Breast epithelium (tissue), 4 donors: ENCODE measurements around the gene KCNQ2. TPM values are rescaled to one million over a fixed set of nuclear protein-coding genes. Genes with fewer than 3 reads are reported as not detected.

Source experiments
- DNase-seq, 2 donors: peaks; one replicate each; pipeline ENCODE4 v3.0.0-alpha.2; 2019; ENCODE audit warnings: low spot score in 2 of 2
- H3K27ac ChIP-seq, 2 donors: fragments of 200-600 bp; sonication (generic) in 1 of 2; one replicate each; pipeline ENCODE4 v1.5.1; 2016 to 2019; ENCODE audit warnings: mild to moderate bottlenecking in 1 of 2
- H3K27me3 ChIP-seq, 2 donors: fragments of 200-600 bp; sonication (generic) in 1 of 2; one replicate each; pipeline versions ENCODE4 v1.5.1 to v1.6.0; 2017 to 2019; ENCODE audit warnings: control low read depth in 1 of 2, mild to moderate bottlenecking in 1 of 2
- H3K36me3 ChIP-seq: fragments of 200-600 bp; one replicate; pipeline ENCODE4 v1.5.1; 2019
- H3K4me1 ChIP-seq, 2 donors: fragments of 200-600 bp; sonication (generic); one replicate each; pipeline ENCODE4 v1.5.1; 2016 to 2019; ENCODE audit warnings: control low read depth in 1 of 2
- H3K4me3 ChIP-seq, 3 donors: fragments of 200-600 bp; sonication (generic); 1 replicate in 2 of 3; 2 replicates in 1 of 3; pipeline ENCODE4 v1.5.1; 2016 to 2019; ENCODE audit warnings: mild to moderate bottlenecking in 3 of 3, moderate library complexity in 2 of 3
- H3K9me3 ChIP-seq, 2 donors: fragments of 200-600 bp; sonication (generic) in 1 of 2; one replicate each; pipeline ENCODE4 v1.5.1; 2016 to 2019; ENCODE audit warnings: control low read depth in 1 of 2
- CTCF ChIP-seq, 3 donors: fragments of 450-650 bp; IDR thresholded peaks; one replicate each; pipeline ENCODE4 v1.5.1; 2016 to 2017; ENCODE audit warnings: antibody characterized with exemption in 3 of 3, mild to moderate bottlenecking in 3 of 3, moderate library complexity in 3 of 3
- POLR2A ChIP-seq: fragments of 450-650 bp; IDR thresholded peaks from one replicate; pipeline ENCODE4 v1.6.1; 2016; ENCODE audit warnings: antibody characterized with exemption, mild to moderate bottlenecking, moderate library complexity
- POLR2AphosphoS5 ChIP-seq, 3 donors: sonication (generic); formaldehyde crosslinking; IDR thresholded peaks; one replicate each; pipeline ENCODE4 v1.6.1; 2017; ENCODE audit warnings: antibody characterized with exemption in 3 of 3
- intact Hi-C: fragments of 100-400 bp; cut with DNase I; formaldehyde crosslinking; loops from one replicate; pipeline ENCODE4 v1.15.1; 2023; ENCODE audit warnings: low total_unique reads
- total RNA-seq, 3 donors: library from RNA; depleted of rRNA; stranded (reverse); fragments of >200 nt; gene quantifications; one replicate each; pipeline ENCODE4 v1.1.0, GENCODE V29; 2016

KCNQ2 gene
- not detected for total RNA-seq

GRCh38 chr20:63471981-63472831, at the start of gene KCNQ2:
TSS of gene KCNQ2 (minus strand) at chr20:63472655. CDS start at chr20:63472463, 192 bp downstream.
- no peaks in the 10 kb centered on the region for H3K36me3 ChIP-seq
- no peaks in the 10 kb centered on the region for H3K9me3 ChIP-seq
- intact Hi-C loops: no loop called here
- peaks cover 4 to 90% of the 10 kb centered on the region in 2 donors for H3K27me3 ChIP-seq
- peak within 1 kb of the TSS in 2 of 3 donors; percentile 27 to 55 for H3K4me3 ChIP-seq
- H3K27ac ChIP-seq: no peak within 1 kb of the TSS
- no peak for TF ChIP-seq POLR2A
- no peak for TF ChIP-seq POLR2AphosphoS5 (IDR thresholded peaks at IDR 0.05)
- no peak for TF ChIP-seq CTCF (IDR thresholded peaks at IDR 0.05)
- no peak for DNase-seq
- H3K4me1 ChIP-seq: peaks cover 0 to 9% of the 10 kb centered on the region in 2 donors

- H3K27ac ChIP-seq: peak overlapping the region; percentile 99
- intact Hi-C loops: no loop called here
- H3K27me3 ChIP-seq: no peaks in the 10 kb centered on the region
- H3K9me3 ChIP-seq: peaks cover 0 to 9% of the 10 kb centered on the region in 2 donors
- H3K36me3 ChIP-seq: no peaks in the 10 kb centered on the region
- peaks cover 0 to 15% of the 10 kb centered on the region in 2 donors for H3K4me1 ChIP-seq
- no peak for DNase-seq
- peak overlapping the region; percentile 85 to 95 (median 90) for H3K4me3 ChIP-seq
- TF ChIP-seq POLR2AphosphoS5 (IDR thresholded peaks at IDR 0.05) (no peak), POLR2A (no peak), CTCF (IDR thresholded peaks at IDR 0.05) (no peak)
Measured at GRCh38 chr20:63521602-63522001, 49.1 kb upstream of the KCNQ2 start.

GRCh38 chr20:63520934-63521601, 48.6 kb upstream of the KCNQ2 start:
- peak; percentile 81 to 85 for DNase-seq
- Histone ChIP-seq H3K9me3 (peaks cover 0 to 9% of the 10 kb centered on the region in 2 donors), H3K27ac (peak overlapping the region; percentile 99), H3K4me1 (peaks cover 0 to 15% of the 10 kb centered on the region in 2 donors), H3K27me3 (no peaks in the 10 kb centered on the region), H3K36me3 (no peaks in the 10 kb centered on the region), H3K4me3 (peak overlapping the region; percentile 85 to 95 (median 90))
- TF ChIP-seq CTCF (IDR thresholded peaks at IDR 0.05): no peak
- TF ChIP-seq POLR2AphosphoS5 (IDR thresholded peaks at IDR 0.05): no peak
- intact Hi-C loops: no loop called here

GRCh38 chr20:63520504-63520933, 48.1 kb upstream of the KCNQ2 start, which contains the start of gene PPDPF:
TSS of gene PPDPF (plus strand) at chr20:63520765. CDS start at chr20:63521309, 544 bp downstream.
- peaks cover 0 to 15% of the 10 kb centered on the region in 2 donors for H3K4me1 ChIP-seq
- peak within 1 kb of the TSS; percentile 99 for H3K27ac ChIP-seq
- peak within 1 kb of the TSS; percentile 85 to 95 (median 90) for H3K4me3 ChIP-seq
- TF ChIP-seq CTCF (IDR thresholded peaks at IDR 0.05): no peak
- peak; percentile 41 for TF ChIP-seq POLR2A
- TF ChIP-seq POLR2AphosphoS5 (IDR thresholded peaks at IDR 0.05): peak; percentile 95 to 98 (median 95)
- DNase-seq: peak; percentile 78 to 85
- H3K36me3 ChIP-seq: no peaks in the 10 kb centered on the region
- peaks cover 0 to 9% of the 10 kb centered on the region in 2 donors for H3K9me3 ChIP-seq
- intact Hi-C loops: no loop called here
- no peaks in the 10 kb centered on the region for H3K27me3 ChIP-seq
